ENCODE measurements around the gene SOX6.
"Not testable (repeated sequence)": the region's sequence is repeated elsewhere in the genome, so short reads cannot be mapped to it uniquely, and the experiment has no call there.

Gene SOX6

GRCh38 chr11:16356057-16356760 lies at the start of gene SOX6:
Gene SOX6, minus strand, starts transcription at chr11:16356546. Its CDS starts 15,298 bp downstream, at chr11:16341248.
- DNase-seq: no peak

- peak; percentile 45 for DNase-seq
These were observed 48.5 kb upstream of the SOX6 start for GRCh38 chr11:16404781-16405285.

- DNase-seq: no peak
These were observed 47.5 kb upstream of the SOX6 start for GRCh38 chr11:16403851-16404250.

GRCh38 chr11:16403448-16403803 lies 47.1 kb upstream of the SOX6 start:
- no peak for DNase-seq

- peak; percentile 62 for DNase-seq
These were observed 46.5 kb upstream of the SOX6 start for GRCh38 chr11:16402654-16403447.

GRCh38 chr11:16397390-16397789 lies 41.0 kb upstream of the SOX6 start:
- no peak for DNase-seq

- DNase-seq: no peak
These were observed 39.3 kb upstream of the SOX6 start for GRCh38 chr11:16395601-16396000.

- DNase-seq: no peak
These were observed 38.6 kb upstream of the SOX6 start for GRCh38 chr11:16394947-16395346.

GRCh38 chr11:16393340-16393739 lies 37.0 kb upstream of the SOX6 start:
- no peak for DNase-seq

- no peak for DNase-seq
These were observed 36.3 kb upstream of the SOX6 start for GRCh38 chr11:16392616-16393015.

- not testable (repeated sequence) for DNase-seq
These were observed 34.5 kb upstream of the SOX6 start for GRCh38 chr11:16390826-16391225.

GRCh38 chr11:16385099-16385498 lies 28.8 kb upstream of the SOX6 start:
- DNase-seq: no peak

GRCh38 chr11:16382638-16383380 lies 26.5 kb upstream of the SOX6 start:
- no peak for DNase-seq

- DNase-seq: no peak
These were observed 25.8 kb upstream of the SOX6 start for GRCh38 chr11:16382186-16382585.

- DNase-seq: no peak
These were observed 24.7 kb upstream of the SOX6 start for GRCh38 chr11:16380941-16381568.

- DNase-seq: no peak
These were observed 22.6 kb upstream of the SOX6 start for GRCh38 chr11:16378906-16379305.

GRCh38 chr11:16377746-16378145 lies 21.4 kb upstream of the SOX6 start:
- no peak for DNase-seq

GRCh38 chr11:16375664-16376063 lies 19.3 kb upstream of the SOX6 start:
- DNase-seq: not testable (repeated sequence)

- DNase-seq: no peak
These were observed 17.4 kb upstream of the SOX6 start for GRCh38 chr11:16373768-16374167.

- DNase-seq: no peak
These were observed 16.0 kb upstream of the SOX6 start for GRCh38 chr11:16372355-16372754.

GRCh38 chr11:16367252-16367651 lies 10.9 kb upstream of the SOX6 start:
- DNase-seq: no peak

- no peak for DNase-seq
These were observed 9.4 kb upstream of the SOX6 start for GRCh38 chr11:16365581-16366228.
